M059J (cell line): ENCODE results near the gene RHOB. TPM values are rescaled to one million over a fixed set of nuclear protein-coding genes. Genes with fewer than 3 reads are reported as not detected.
A peak's percentile ranks its signal among the peaks of the same experiment; 100 is the strongest.

Experiments used
- DNase-seq: peaks from one replicate; pipeline ENCODE4 v3.0.0-alpha.2; 2012; ENCODE audit warnings: low read depth
- total RNA-seq: library from RNA; depleted of rRNA; stranded (reverse); fragments of >200 nt; shearing (Covaris generic); gene quantifications from 2 replicates; pipeline ENCODE4 v1.2.3, GENCODE V29; 2014

The RHOB gene
- total RNA-seq, 1 experiment from 2014 or later: 102 TPM

DNA sequence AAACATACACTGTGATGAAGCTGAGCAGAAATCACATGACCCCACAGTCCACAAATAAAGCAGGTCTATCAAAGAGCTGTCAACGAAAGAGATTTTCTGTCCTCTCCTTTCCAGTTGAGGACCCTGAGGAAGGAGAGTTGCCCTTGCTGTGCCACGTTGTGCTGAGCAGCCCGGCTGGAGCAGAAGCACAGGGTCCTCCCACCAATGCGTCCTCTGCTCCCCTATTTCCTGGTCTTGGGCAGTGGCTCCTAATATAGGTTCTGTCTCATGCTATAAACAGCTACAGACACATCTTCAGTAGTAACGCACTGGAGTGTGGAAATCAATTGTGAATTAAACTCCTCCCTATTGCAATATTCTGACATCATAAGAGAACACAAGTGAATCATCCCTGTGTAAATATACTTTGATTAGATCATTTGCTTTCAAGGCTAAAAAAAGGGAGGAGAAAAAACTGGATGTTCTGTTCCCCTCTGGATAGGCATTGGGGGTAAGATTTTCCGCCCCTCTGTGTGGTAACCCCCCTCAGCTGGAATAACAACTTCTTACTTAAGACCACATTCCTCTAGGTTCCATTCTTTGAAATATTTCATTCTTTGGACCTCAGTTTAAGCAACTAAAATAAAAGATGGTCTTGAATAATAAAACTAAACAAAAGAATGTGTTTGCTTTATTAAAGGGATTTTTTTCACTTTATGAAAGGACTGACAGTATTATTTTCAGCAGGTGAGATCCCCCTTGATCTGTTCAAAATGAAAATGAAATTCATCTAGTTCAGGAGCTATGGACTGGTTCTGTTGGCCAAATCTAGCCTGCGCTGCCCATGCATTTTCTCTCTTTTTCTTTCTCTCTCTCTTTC lies 8.3 kb upstream of the RHOB start:
- DNase-seq: peak; percentile 52

DNA sequence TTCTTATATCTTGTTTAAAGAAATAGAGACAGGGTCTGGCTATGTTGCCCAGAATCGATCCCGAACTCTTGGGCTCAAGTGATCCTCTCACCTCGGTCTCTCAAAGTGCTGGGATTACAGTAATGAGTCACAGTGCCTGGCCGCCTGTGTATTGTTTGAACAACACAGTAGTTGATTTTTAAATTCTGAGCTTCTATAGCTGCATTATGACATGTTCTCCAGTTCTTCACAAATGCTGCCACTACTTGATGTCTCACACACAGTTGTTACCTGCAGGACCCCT lies 7.7 kb upstream of the RHOB start:
- DNase-seq: peak; percentile 33

DNA sequence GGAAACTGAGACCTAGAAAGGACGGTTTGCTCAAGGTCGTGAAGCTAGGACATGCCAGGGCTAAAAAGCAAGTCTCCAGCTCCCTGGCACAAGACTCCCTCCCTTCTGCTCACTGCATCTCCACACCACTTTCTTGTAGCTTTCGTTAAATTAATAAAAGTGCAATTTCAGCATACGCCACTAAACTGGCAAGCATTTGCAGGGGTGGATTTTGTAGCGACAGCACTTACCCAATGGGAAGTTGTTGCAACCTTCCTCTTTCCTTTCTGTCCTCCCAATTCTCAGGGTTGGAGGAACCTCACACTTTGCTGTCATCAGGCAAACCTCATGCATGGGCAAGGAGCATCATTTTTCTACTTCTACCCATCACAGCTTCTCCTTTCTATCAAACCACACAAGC lies 7.4 kb upstream of the RHOB start:
- DNase-seq: no peak

DNA sequence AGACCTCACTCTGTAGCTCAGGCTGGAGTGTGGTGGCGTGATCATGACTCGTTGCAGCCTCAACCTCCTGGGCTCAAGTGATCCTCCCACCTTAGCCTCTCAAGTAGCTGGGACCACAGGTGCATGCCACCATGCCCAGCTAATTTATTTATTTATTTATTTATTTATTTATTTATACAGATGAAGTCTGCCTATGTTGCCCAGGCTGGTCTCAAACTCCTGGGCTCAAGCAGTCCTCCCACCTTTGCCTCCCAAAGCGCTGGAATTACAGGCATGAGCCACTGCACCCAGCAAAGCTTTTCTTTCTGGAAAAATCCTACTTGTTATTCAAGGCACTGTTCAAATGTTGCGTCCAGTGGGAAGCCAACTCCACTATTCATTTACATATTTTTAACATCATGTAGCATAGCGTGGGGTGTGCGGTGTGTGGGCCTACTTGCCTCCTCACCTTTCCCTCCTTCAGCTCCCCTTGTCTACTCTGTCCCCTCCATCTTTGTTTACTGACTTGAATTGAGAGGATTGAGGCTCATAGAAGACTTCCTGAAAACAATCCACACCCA lies 6.8 kb upstream of the RHOB start:
- no peak for DNase-seq

DNA sequence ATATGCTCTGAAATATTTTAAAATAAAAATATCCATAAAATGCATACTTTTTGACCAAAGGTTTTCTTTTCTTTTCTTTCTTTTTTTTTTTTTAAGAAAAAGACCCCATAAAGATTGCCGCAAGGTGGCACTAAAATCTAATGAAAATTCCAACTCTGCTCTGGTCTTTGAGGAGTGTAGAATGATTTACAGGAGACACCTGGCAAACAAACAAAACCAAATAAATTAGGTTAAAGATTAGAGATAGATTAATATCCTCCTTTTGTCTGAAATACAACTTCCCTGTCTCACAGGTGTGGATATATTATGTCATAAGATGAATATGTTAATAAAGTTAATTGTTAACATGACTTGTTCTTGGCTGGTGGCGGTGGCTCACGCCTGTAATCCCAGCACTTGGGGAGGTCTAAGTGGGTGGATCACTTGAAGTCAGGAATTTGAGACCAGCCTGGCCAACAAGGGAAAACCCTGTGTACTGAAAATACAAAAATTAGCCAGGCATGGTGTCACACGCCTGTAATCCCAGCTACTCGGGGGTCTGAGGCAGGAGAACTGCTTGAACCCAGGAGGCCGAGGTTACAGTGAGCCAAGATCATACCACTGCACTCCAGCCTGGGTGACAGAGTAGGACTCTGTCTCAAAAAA lies 3.5 kb upstream of the RHOB start:
- DNase-seq: peak; percentile 61

DNA sequence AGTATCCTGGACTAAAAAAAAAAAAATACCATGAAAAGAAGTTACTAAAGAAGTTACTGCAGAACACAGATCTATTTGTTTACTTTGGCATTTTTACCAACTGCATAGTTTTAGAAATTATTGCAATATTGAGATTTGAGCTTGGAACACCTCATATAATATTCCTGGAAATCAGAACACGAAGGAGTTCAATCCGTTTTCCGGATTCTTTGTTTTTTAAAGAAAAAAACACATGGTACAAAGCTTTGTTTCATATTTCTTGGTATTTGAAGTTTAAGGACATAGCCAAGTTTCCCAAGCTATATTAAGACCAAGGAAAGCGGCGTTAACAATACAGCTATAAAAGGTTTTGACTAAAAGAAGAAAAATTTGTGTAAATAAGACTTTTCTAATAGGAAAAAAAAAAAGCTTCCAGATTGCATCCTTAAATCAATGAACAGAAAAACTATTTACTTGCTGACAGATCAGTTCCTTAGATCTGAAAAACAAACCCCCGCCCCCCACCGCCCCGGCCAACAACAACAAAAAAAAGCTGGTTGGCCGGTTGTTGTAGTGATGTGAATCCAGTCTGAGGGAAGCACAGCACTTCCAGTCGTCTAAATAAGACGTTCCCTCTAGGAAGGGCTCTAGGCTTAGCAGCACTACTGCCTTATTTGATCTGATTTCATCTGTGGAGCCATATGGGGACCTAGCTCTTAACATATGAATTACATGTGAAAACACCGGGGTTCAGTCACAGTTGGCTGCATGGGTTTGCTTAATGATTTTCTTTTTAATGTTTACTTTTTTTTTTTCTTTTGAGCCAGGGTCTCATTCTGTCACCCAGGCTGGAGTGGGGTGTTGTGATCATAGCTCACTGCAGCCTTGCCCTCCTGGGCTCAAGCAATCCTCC lies 2.5 kb upstream of the RHOB start:
- no peak for DNase-seq

DNA sequence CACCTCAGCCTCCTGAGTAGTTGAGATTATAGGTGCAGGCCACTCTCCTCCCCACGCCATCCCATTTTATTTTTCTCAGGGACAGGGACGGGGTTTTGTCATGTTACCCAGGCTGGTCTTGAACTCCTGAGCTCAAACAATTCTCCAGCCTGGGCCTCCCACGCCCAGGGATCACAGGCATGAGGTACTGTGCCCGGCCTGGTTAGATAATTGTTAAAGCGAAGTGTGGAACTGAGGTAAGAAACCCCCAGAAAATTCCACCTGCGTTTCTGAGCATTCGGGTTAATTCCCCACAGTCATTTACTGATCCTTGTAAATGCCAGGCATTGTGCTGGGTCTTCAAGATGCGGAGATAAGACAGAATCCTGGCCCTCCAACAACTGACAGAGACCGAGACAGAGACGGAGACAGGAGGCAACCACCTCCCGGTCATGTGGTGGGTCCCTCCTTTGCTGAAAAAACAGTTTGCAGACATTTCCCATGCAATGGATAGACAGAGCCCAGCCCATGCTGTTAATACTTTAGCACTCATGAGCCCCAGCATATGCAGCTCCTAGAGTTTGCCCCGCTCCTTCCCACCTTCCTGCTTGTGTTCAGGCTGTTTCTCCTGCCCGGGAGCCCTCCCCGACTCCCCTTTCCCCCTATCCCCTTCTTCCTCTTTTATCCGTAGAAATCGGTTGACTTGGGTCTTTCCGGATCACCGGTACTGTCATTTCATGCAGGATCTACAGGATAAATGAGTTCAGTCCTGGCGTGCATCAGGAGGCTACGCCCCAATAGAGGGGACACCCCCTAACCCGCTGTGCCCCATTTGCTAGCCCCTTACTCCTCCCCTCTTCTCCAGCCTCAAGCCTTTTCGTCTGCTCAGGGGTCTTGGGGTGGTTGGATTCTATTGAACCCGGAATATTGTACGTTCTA lies 1.6 kb upstream of the RHOB start:
- no peak for DNase-seq

DNA sequence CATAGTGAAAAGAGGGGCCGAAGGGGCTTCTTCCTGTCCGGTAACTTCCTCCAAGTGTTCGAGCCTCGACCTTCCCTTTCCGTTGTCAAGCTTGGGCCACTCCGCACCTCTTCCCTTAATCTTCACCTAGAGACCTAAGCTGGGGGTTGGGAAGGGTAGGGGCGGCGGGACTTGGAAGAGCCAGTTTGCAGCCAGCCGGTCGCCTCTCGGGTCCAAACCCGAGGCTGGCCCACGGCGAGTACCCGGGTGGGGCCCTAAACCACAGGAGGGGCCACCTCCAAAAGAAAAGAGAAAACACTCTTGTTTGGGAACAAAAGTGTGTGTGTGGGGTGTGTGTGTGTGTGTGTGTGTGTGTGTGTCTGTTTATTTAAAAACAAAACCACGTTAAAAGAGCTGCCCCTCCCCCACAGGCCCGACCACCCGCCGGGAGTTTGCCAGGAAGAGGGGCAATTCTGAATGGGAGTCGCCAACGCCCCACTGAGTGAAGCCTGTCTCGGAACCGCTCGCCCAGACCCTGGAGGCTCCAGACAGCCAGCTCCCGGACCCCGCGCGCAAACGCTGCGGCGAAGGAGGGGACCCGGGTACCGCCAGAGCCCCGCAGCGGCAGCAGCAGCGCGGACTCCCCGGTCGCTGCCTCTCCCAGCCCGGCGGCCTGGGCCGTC lies 488 bp upstream of the RHOB start:
- DNase-seq: no peak

DNA sequence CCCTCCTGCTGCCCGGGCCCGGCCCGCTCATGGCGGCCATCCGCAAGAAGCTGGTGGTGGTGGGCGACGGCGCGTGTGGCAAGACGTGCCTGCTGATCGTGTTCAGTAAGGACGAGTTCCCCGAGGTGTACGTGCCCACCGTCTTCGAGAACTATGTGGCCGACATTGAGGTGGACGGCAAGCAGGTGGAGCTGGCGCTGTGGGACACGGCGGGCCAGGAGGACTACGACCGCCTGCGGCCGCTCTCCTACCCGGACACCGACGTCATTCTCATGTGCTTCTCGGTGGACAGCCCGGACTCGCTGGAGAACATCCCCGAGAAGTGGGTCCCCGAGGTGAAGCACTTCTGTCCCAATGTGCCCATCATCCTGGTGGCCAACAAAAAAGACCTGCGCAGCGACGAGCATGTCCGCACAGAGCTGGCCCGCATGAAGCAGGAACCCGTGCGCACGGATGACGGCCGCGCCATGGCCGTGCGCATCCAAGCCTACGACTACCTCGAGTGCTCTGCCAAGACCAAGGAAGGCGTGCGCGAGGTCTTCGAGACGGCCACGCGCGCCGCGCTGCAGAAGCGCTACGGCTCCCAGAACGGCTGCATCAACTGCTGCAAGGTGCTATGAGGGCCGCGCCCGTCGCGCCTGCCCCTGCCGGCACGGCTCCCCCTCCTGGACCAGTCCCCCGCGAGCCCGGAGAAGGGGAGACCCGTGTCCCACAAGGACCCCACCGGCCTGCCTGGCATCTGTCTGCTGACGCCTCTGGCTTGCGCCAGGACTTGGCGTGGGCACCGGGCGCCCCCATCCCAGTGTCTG lies 767 bp downstream of the RHOB start:
- peak; percentile 51 for DNase-seq

DNA sequence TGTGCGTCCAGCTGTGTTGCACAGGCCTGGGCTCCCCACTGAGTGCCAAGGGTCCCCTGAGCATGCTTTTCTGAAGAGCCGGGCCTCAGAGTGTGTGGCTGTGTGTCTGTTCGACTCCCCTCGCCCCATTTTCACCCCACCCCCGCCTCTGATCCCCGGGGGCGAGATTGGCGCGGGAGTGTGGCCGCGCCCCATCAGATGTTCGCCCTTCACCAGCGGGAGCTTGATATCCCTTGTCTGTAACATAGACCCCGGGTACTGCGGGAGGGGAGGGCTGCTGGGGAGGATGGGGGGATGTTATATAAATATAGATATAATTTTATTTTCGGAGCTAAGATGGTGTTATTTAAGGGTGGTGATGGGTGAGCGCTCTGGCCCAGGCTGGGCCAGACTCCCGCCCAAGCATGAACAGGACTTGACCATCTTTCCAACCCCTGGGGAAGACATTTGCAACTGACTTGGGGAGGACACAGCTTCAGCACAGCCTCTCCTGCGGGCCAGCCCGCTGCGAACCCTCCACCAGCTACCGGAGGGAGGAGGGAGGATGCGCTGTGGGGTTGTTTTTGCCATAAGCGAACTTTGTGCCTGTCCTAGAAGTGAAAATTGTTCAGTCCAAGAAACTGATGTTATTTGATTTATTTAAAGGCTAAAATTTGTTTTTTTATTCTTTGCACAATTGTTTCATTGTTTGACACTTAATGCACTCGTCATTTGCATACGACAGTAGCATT lies 1.5 kb downstream of the RHOB start:
- peak; percentile 49 for DNase-seq

DNA sequence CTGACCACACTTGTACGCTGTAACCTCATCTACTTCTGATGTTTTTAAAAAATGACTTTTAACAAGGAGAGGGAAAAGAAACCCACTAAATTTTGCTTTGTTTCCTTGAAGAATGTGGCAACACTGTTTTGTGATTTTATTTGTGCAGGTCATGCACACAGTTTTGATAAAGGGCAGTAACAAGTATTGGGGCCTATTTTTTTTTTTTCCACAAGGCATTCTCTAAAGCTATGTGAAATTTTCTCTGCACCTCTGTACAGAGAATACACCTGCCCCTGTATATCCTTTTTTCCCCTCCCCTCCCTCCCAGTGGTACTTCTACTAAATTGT lies 2.1 kb downstream of the RHOB start:
- DNase-seq: peak; percentile 9

DNA sequence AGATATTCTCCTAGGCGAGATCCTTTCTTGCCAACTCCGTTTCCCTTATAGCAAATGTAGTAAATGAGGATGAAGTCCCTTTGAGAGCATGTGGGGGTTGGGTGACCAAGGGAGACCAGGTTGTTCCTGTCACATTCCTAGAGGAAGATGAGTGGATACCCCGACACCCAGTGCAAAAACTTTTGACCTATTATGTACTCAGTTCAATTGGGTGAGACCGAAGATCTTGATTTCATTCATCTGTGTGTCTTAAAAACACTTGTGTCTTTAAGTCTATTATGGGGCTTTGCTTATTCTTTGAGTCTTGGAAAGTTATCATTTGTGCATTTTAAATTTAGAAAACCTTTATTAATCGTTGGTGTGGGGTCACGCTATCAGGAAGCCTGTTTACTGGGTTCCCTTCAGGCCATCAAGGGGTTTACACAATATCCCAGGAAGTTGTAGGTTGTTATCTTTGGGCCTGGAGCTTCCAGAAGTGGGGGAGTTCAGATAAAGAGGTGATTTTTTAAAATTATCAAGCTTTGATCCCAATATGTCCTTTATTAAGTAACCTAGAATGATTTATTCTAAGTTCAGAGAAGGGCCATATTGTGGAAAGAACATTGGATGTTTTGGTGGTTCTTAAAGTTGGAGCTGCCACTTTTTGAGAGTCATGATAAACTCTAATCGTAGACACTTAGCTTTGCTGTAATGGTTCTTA lies 2.8 kb downstream of the RHOB start:
- DNase-seq: peak; percentile 60

DNA sequence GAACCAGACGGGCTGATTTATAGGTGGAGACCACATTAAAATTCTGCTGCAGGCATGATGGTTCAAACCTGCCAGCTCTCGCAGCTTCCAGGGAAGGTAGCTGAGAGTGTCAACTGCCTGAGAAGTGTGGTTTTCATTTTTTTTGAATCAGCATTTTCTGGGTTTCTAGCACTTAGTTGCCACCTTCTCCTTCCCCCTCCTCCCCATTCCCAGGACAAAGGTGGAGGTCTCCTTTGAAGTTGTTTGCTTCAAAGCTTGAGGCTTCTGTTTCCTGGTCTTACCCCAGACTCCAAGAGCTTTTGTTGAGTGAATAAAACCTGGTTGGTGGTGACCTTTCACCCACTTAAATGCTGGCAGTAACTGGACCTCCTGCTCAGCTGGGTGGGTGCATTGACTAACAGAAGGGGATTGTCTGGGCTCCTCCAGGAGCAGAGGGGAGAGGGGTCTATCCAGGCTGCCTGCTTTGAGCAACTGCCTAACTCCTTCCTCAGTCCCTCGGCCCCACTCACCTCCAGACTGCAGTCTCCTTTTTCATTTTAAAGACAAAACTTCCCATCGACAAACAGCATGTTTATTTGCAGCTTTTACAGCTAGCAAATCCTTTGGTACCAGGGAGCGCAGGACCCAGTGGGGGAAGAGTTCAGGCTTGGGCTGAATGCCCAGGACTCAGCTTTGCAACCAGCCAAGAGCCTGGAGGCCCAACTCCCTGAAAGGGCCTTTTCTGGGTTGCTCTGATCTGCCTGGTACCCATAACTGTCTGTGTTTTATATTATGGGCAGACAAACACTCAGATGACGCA lies 3.5 kb downstream of the RHOB start:
- DNase-seq: peak; percentile 83

DNA sequence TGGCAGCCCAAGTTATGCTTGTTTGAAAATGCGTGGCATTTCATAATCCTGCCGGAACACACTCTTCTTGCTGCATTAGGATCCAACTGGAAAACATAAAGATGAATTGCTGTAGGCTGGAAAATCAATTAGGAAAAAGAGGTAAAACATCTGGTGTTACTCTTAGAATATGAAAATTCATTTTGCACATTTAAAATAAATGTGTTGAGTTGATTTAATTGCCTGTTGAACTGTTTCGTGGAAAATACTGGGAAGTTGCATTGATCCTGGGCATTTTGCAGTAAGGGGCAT lies 4.1 kb downstream of the RHOB start:
- no peak for DNase-seq

DNA sequence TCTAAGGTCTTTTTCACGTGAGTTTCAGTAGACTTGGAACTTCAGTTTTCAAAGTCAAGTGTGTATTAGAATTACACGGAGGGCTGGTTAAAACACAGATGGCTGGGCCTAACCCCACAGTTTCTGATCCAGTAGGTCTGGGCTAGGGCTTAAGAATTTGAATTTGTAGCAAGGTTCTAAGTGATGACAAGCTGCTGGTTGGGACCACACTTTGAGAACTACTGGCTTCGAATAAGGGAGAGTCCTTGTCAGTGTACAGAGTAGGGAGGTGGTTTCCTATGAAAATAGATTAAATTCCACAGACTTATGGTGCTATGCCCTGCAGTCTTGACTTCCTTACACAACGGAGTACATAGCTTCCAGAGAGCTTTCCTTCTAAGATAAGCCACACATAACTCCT lies 4.5 kb downstream of the RHOB start:
- DNase-seq: peak; percentile 30

DNA sequence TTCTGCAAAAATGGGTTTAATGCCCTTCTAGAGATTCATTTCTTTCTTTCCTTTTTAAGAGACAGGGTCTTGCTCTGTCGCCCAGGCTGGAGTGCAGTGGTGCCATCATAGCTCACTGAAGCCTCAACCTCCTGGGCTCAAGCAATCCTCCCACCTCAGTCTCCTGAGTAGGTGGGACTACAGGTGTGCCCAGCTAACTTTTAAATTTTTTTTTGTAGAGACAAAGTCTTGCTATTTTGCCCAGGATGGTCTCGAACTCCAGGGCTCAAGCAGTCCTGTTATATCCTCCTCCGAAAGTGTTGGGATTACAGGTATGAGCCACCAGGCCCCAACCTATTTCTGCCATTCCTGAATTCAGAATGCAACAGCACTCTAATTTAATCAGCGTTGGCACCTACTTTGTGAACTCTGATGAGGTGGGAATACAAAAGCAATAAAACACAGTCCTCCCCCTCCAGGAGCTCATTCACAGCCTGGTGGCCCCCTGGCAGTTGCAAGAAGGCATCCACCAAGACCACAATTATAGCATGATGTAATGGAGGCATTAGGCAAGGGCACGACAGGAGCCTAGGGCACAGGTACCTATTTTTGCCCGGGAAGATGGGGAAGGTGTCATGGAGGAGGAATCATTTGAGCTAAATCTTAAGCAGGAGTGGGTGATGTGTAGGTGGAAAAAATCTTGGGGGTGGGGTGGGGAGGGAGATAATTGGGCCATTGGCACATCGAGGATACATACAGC lies 5.1 kb downstream of the RHOB start:
- DNase-seq: no peak

DNA sequence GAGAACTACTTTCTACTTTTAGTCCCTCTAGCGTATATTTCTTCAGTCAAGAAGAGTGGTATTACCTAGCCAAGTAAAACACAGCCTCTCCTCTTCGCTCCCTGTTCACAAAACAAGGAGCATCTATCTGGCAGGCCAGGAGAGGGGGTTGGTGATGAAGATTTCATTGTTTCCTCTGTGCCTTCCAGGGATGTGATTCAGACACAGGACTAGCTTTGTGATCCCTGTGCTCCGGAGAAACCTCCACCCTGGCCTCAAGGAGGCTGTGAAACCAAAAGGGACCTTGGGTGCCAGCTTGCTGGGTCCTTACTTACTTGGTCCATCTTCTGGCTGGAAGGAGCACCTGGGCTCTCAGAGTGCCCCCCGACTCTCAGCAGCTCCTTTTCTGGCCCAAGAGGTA lies 5.7 kb downstream of the RHOB start:
- DNase-seq: peak; percentile 80
